Thoracic aorta (tissue), 2 donors: ENCODE data around the gene PRDM16. TPM values are rescaled to one million over a fixed set of nuclear protein-coding genes. Genes with fewer than 3 reads are reported as not detected.

Source experiments
- ATAC-seq: fragments of 150-250 bp; one replicate; pipeline ENCODE4 v1.8.0; 2017; ENCODE audit warnings: low read depth; ENCODE audit not compliant: insufficient number of reproducible peaks, low FRiP score
- DNase-seq: peaks from one replicate; pipeline ENCODE4 v3.0.0-alpha.2; 2020; ENCODE audit warnings: low spot score
- H3K27ac ChIP-seq, 2 donors: fragments of 200-600 bp; sonication (generic); 1 replicate in 1 of 2; 2 replicates in 1 of 2; pipeline ENCODE4 v1.5.1; 2016; ENCODE audit warnings: mild to moderate bottlenecking in 2 of 2, moderate library complexity in 2 of 2
- H3K27me3 ChIP-seq: fragments of 200-600 bp; sonication (generic); replicated peaks from 2 replicates; pipeline ENCODE4 v1.6.0; 2016; ENCODE audit warnings: mild to moderate bottlenecking; ENCODE audit not compliant: insufficient read depth
- H3K36me3 ChIP-seq: fragments of 200-600 bp; sonication (generic); one replicate; pipeline ENCODE4 v1.5.1; 2016
- H3K4me1 ChIP-seq, 2 donors: fragments of 200-600 bp; sonication (generic); 1 replicate in 1 of 2; 2 replicates in 1 of 2; pipeline versions ENCODE4 v1.5.1 to v1.6.0; 2016; ENCODE audit warnings: low read depth in 2 of 2, mild to moderate bottlenecking in 1 of 2; ENCODE audit not compliant: control insufficient read depth in 1 of 2
- H3K4me3 ChIP-seq: fragments of 200-600 bp; sonication (generic); 2 replicates; pipeline ENCODE4 v1.5.1; 2016; ENCODE audit warnings: mild to moderate bottlenecking
- H3K9me3 ChIP-seq: fragments of 200-600 bp; sonication (generic); 2 replicates; pipeline ENCODE4 v1.5.1; 2016
- total RNA-seq, 2 donors: library from RNA; depleted of rRNA; stranded (reverse); fragments of >200 nt; gene quantifications; one replicate each; pipeline versions ENCODE4 v1.1.0 to v1.2.3, GENCODE V29; 2016
- TF ChIP-seq, protein P1 (sequence below): fragments of 200-600 bp; sonication (generic); IDR thresholded peaks from one replicate; pipeline ENCODE4 v1.5.1; 2019; ENCODE audit warnings: antibody characterized with exemption

The PRDM16 gene
- total RNA-seq, 2 donors from 2014 or later, result 68.9 to 85.4 TPM

DNA sequence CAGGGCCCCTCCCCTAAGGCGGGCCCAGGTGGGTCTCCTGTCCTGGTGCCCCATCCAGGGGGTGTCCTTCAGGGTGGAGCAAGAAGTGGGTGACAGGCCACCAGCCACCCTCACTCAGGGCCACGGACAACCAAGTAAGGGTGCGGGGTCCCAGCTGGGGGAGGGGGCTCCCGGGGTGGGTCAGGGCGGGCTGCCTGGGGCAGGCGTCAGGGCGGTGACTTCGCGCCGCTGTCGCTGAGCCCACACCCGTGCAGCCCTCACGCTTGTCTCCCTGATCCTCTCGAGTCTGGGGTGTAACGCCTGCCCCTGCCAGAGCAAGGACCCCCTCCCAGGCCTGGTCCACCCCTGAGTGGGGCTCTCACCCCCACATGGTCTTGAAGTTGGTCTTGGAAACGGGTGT, 407.7 kb downstream of the PRDM16 start:
- no peak for ATAC-seq
- no peaks in the 10 kb centered on the region for H3K4me1 ChIP-seq
- TF ChIP-seq, protein P1, sequence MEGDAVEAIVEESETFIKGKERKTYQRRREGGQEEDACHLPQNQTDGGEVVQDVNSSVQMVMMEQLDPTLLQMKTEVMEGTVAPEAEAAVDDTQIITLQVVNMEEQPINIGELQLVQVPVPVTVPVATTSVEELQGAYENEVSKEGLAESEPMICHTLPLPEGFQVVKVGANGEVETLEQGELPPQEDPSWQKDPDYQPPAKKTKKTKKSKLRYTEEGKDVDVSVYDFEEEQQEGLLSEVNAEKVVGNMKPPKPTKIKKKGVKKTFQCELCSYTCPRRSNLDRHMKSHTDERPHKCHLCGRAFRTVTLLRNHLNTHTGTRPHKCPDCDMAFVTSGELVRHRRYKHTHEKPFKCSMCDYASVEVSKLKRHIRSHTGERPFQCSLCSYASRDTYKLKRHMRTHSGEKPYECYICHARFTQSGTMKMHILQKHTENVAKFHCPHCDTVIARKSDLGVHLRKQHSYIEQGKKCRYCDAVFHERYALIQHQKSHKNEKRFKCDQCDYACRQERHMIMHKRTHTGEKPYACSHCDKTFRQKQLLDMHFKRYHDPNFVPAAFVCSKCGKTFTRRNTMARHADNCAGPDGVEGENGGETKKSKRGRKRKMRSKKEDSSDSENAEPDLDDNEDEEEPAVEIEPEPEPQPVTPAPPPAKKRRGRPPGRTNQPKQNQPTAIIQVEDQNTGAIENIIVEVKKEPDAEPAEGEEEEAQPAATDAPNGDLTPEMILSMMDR, result no peak
- no peaks in the 10 kb centered on the region for H3K36me3 ChIP-seq
- H3K27me3 ChIP-seq, result no peaks in the 10 kb centered on the region
- no peak overlapping the region for H3K4me3 ChIP-seq
- H3K27ac ChIP-seq, result no peak overlapping the region
- DNase-seq, result no peak
- H3K9me3 ChIP-seq, result no peaks in the 10 kb centered on the region

DNA sequence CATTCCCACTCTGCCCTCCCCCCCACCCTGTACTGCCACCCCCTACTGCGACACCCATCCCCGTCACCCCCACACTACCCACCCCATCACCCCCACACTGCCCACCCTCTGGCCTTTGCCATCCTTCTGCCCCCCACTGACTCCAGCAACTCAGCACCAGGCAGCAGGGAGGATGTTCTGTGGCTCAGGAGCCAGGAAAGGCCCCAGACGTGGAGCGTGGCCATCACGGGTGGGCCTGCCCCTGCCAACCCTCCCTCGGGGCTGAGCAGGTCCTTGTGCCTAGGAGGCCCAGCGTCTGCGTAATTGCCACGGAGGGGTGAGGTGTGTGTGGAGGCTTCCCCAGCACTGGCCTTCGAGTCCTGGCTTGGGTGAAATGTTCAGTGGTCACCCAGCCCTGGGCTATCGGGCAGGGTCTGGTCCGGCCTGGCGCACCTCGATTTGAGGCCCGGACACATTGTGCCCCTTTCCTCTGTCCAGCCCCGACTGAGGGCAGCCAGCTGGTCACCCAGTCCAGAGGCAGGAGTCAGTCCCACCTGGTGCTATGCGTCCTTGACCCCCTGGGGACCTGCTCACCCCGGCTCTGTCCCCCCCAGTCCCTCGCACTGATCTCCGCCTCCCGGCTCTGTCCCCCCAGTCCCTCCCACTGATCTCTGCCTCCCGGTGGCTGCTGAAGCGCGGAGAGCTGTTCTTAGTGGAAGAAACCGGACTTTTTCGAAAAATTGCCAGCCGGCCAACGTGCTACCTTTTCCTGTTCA, 408.4 kb downstream of the PRDM16 start:
- ATAC-seq (no peak), DNase-seq (no peak)
- H3K27me3 ChIP-seq, result no peaks in the 10 kb centered on the region
- no peak overlapping the region for H3K4me3 ChIP-seq
- H3K36me3 ChIP-seq, result no peaks in the 10 kb centered on the region
- TF ChIP-seq, protein P1, result no peak
- no peak overlapping the region for H3K27ac ChIP-seq
- H3K4me1 ChIP-seq, result no peaks in the 10 kb centered on the region
- no peaks in the 10 kb centered on the region for H3K9me3 ChIP-seq

DNA sequence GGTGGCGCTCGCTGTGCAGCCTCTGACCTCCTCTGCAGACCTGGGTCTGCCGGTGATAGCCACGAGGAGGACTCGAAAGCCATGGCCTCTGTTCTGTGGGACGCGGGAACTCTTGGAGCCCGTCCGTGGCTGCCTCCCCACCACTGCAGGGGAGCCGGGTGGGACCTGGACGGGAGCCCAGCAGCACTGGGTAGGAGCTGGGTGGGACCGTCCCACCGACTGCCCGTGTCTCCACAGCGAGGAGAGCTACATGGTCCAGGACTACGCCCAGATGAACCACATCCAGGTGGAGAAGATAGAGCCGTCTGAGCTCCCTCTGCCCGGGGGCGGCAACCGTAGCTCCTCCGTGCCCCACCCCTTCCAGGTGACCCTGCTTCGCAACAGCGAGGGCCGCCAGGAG, 409.2 kb downstream of the PRDM16 start:
- H3K36me3 ChIP-seq, result no peaks in the 10 kb centered on the region
- no peaks in the 10 kb centered on the region for H3K27me3 ChIP-seq
- ATAC-seq (no peak), DNase-seq (no peak)
- H3K4me1 ChIP-seq, result no peaks in the 10 kb centered on the region
- H3K27ac ChIP-seq, result no peak overlapping the region
- H3K9me3 ChIP-seq, result no peaks in the 10 kb centered on the region
- TF ChIP-seq, protein P1, result no peak
- H3K4me3 ChIP-seq, result no peak overlapping the region

DNA sequence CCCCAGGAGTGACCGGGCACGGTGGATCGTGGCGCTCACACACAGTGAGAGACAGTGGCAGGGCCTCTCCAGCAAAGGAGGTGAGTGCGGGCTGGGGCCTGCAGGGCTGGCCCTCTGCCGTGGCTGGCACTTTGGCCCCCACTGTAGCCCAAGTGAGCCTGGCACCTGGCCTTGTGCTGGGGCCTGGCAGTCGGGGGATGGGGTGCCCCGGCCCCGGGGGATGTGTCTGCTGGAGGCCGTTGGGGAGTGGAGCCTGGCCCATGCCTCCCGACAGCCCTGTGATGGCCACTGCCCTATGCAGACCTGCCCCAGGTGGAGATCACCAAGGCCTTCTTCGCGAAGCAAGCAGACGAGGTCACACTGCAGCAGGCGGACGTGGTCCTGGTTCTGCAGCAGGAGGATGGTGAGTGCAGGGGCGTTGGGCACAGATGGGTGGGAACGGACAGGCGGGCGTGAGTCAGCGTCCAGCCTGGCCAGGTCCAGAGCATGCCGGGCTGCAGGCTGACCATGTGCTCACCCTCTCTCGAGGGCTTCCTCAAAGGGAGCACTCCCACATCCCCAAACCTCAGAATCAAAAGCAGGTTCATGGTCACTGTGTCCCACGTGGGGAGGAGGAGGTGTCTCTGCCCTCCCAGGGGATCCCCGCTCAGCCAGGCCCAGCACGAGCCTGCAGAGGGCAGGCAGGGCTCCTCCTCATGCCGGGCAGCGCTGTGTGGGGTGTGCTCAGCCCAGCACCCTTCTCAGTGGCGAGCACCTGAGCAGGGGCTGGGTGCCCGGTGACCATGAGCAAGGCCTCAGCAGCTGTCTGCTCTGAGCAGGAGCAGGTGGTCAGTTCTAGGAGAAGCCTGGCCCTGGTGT, 410.7 kb downstream of the PRDM16 start:
- Histone ChIP-seq H3K36me3 (no peaks in the 10 kb centered on the region), H3K4me1 (no peaks in the 10 kb centered on the region), H3K27me3 (no peaks in the 10 kb centered on the region), H3K4me3 (no peak overlapping the region), H3K9me3 (no peaks in the 10 kb centered on the region), H3K27ac (no peak overlapping the region)
- TF ChIP-seq, protein P1, result no peak
- ATAC-seq, result no peak
- DNase-seq, result no peak

DNA sequence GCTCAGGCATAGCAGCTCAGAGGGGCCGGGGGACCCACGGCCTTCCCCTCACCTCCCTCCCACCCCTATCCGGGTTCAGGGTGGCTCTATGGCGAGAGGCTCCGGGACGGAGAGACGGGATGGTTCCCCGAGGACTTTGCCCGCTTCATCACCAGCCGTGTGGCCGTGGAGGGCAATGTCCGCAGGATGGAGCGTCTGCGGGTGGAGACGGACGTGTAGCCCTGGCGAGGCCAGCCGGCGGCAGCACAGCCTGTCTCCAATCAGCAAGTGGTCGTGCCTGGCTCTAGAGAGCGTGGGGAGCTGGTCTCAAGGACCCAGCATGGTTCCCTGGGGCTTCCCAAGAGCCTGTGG, 411.3 kb downstream of the PRDM16 start:
- DNase-seq, result no peak
- no peak for ATAC-seq
- Histone ChIP-seq H3K4me1 (no peaks in the 10 kb centered on the region), H3K27ac (no peak overlapping the region), H3K9me3 (no peaks in the 10 kb centered on the region), H3K27me3 (no peaks in the 10 kb centered on the region), H3K4me3 (no peak overlapping the region), H3K36me3 (no peaks in the 10 kb centered on the region)
- TF ChIP-seq, protein P1, result no peak
